OCI-M2 (cell line): ENCODE results near the gene NUFIP2.
"Not testable (repeated sequence)": the region's sequence is repeated elsewhere in the genome, so short reads cannot be mapped to it uniquely, and the experiment has no call there.

Experiments used
- DNase-seq: peaks from one replicate; lab custom pipeline; 2025; ENCODE audit not compliant: unreplicated experiment; lab: John Stamatoyannopoulos, UW

The NUFIP2 gene

GRCh38 chr17:29240968-29241963 is 52.7 kb downstream of the NUFIP2 start:
- no peak for DNase-seq

- DNase-seq: no peak
These were observed 53.5 kb downstream of the NUFIP2 start for GRCh38 chr17:29240477-29240876.

- no peak for DNase-seq
These were observed 55.7 kb downstream of the NUFIP2 start for GRCh38 chr17:29238133-29238850.

GRCh38 chr17:29237476-29238132 is 56.3 kb downstream of the NUFIP2 start:
- no peak for DNase-seq

GRCh38 chr17:29235904-29236303 is 58.0 kb downstream of the NUFIP2 start:
- DNase-seq: no peak

- not testable (repeated sequence) for DNase-seq
These were observed 59.0 kb downstream of the NUFIP2 start for GRCh38 chr17:29234972-29235371.

- no peak for DNase-seq
These were observed 60.6 kb downstream of the NUFIP2 start for GRCh38 chr17:29233301-29233700.

GRCh38 chr17:29225396-29225795 is 68.6 kb downstream of the NUFIP2 start:
- no peak for DNase-seq

GRCh38 chr17:29221338-29221737 is 72.6 kb downstream of the NUFIP2 start:
- not testable (repeated sequence) for DNase-seq

GRCh38 chr17:29219378-29220047 is 74.4 kb downstream of the NUFIP2 start:
- DNase-seq: peak; percentile 44

- no peak for DNase-seq
These were observed 77.1 kb downstream of the NUFIP2 start for GRCh38 chr17:29216856-29217255.

- no peak for DNase-seq
These were observed 77.8 kb downstream of the NUFIP2 start for GRCh38 chr17:29216181-29216580.

GRCh38 chr17:29215717-29216116 is 78.2 kb downstream of the NUFIP2 start:
- DNase-seq: no peak

- DNase-seq: no peak
These were observed 78.8 kb downstream of the NUFIP2 start for GRCh38 chr17:29215174-29215573.

- DNase-seq: no peak
These were observed 79.5 kb downstream of the NUFIP2 start for GRCh38 chr17:29214215-29215146.

- DNase-seq: no peak
These were observed 81.2 kb downstream of the NUFIP2 start for GRCh38 chr17:29212681-29213121.

- no peak for DNase-seq
These were observed 81.8 kb downstream of the NUFIP2 start for GRCh38 chr17:29212094-29212631.

- DNase-seq: no peak
These were observed 83.1 kb downstream of the NUFIP2 start for GRCh38 chr17:29210879-29211278.

- DNase-seq: no peak
These were observed 84.9 kb downstream of the NUFIP2 start for GRCh38 chr17:29209073-29209472.
